Right cardiac atrium (tissue), 5 donors: ENCODE results near the gene NT5C1B. TPM values are rescaled to one million over a fixed set of nuclear protein-coding genes. Genes with fewer than 3 reads are reported as not detected.

ENCODE experiments used
- ATAC-seq, 2 donors: fragments of 200-7000 bp; cut with Tn5 transposase; one replicate each; pipeline versions ENCODE4 v1.8.0 to v1.9.1; 2020; ENCODE audit warnings: moderate library complexity in 2 of 2, mild to moderate bottlenecking in 1 of 2
- DNase-seq, 3 donors: peaks; one replicate each; pipeline ENCODE4 v3.0.0-alpha.2; 2020
- H3K27ac ChIP-seq: one replicate; pipeline ENCODE4 v1.5.1; 2013; ENCODE audit warnings: mild to moderate bottlenecking, low read length, control low read depth, moderate library complexity
- H3K27me3 ChIP-seq: one replicate; pipeline ENCODE4 v1.6.1; 2013; ENCODE audit not compliant: control insufficient read depth, insufficient read depth
- H3K4me1 ChIP-seq: one replicate; pipeline ENCODE4 v1.6.1; 2013; ENCODE audit warnings: low read length; ENCODE audit not compliant: control insufficient read depth, insufficient read depth
- H3K4me3 ChIP-seq: one replicate; pipeline ENCODE4 v1.5.1; 2013; ENCODE audit warnings: low read length, control low read depth
- H3K9me3 ChIP-seq: one replicate; pipeline ENCODE4 v1.6.1; 2013; ENCODE audit warnings: low read length; ENCODE audit not compliant: control insufficient read depth
- WGBS: extraction: QIAGEN DNeasy Blood & Tissue Kit; methylation state at CpG from one replicate; pipeline ENCODE4 v1.1.7; 2013; 5-methylcytosine and 5-hydroxymethylcytosine counted together
- intact Hi-C, 4 donors: fragments of 100-400 bp; cut with DNase I; formaldehyde crosslinking; loops; one replicate each; pipeline versions ENCODE4 v1.11.0 to v1.14.0; 2022 to 2023
- polyA plus RNA-seq: library from polyadenylated mRNA; stranded (reverse); fragments of 200-250 nt; gene quantifications from one replicate; pipeline ENCODE4 v1.2.3, GENCODE V29; 2013
- total RNA-seq, 4 donors: library from RNA; stranded (reverse); fragmentation: NEBNext Ultra II Directional; extraction: Animal tissue kit (Norgen Biotek cat#: 25700); gene quantifications; one replicate each; pipeline ENCODE4 v1.2.1, GENCODE V29; 2021
- donor health status: healthy with polysubstance abuse.
- donor health status: DM: no; HTN: yes; CAD: no.
- donor health status: DM: no; HTN: no; CAD: no.
- donor health status: DM: no; HTN: yes; CAD: no; lungs with severe emphysema.
- donor health status: DM: yes; HTN: yes; CAD: no.

NT5C1B gene
- total and polyA plus RNA-seq, 5 donors = not detected

DNA sequence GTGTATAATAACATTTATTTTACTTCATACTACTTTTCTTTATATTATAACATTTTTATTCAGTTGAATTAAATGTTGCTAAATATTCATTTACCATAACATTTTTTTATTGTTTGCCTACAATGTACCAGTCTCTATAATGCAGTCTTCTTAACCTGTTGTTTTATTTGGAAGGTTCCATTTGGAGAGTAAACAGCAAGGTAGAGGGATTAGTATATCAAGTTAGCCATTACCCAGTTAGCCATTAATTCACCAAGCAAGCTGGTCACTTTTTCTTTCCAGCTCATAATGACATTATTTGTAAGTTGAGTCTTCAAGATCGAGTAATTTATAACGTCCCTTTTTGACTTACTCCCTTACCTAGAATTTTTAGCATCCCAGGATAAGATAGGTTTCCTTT, 29.7 kb upstream of the NT5C1B start:
- 89% methylated on average over 2 of the region's 2 CpGs for WGBS
- no peak for ATAC-seq
- no peaks in the 10 kb centered on the region for H3K27me3 ChIP-seq
- DNase-seq = no peak
- H3K4me3 ChIP-seq = no peak overlapping the region
- H3K27ac ChIP-seq = no peak overlapping the region
- H3K9me3 ChIP-seq = no peaks in the 10 kb centered on the region
- H3K4me1 ChIP-seq = no peaks in the 10 kb centered on the region
- intact Hi-C loops = no loop called here

GRCh38 chr2:18614041-18614440, 24.7 kb upstream of the NT5C1B start:
- intact Hi-C loops = no loop called here
- H3K9me3 ChIP-seq = no peaks in the 10 kb centered on the region
- H3K27me3 ChIP-seq = no peaks in the 10 kb centered on the region
- ATAC-seq (no peak), DNase-seq (no peak)
- peaks cover 1% of the 10 kb centered on the region for H3K4me1 ChIP-seq
- H3K27ac ChIP-seq = no peak overlapping the region
- H3K4me3 ChIP-seq = no peak overlapping the region

DNA sequence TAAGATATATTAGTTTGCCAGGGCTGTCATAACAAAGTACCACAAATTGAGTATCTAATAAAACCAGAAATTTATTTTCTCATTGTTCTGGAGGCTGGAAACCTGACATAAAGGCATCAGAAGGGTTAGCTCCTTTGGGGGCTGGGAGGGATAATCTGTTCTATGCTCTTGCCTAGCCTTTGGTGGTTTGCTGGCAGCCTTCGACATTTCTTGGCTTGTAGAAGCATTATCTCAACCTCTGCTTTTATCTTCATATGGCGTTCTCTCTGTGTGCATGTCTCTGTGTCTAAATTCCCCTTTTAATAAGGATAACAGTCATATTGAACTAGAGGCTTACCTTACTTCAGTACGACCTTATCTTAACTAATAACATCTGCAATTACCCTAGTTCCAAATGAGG, 22.8 kb upstream of the NT5C1B start:
- Histone ChIP-seq H3K27ac (no peak overlapping the region), H3K4me1 (peaks cover 1% of the 10 kb centered on the region), H3K27me3 (no peaks in the 10 kb centered on the region), H3K4me3 (no peak overlapping the region), H3K9me3 (no peaks in the 10 kb centered on the region)
- intact Hi-C loops = no loop called here
- WGBS = 38% methylated on average over 3 of the region's 3 CpGs
- ATAC-seq (peak in 1 of 2 donors; percentile 31), DNase-seq (peak in 1 of 3 donors; percentile 38)

GRCh38 chr2:18611604-18612003, 22.2 kb upstream of the NT5C1B start:
- no peak for DNase-seq
- Histone ChIP-seq H3K27me3 (no peaks in the 10 kb centered on the region), H3K9me3 (no peaks in the 10 kb centered on the region), H3K4me3 (no peak overlapping the region), H3K4me1 (peaks cover 1% of the 10 kb centered on the region), H3K27ac (no peak overlapping the region)
- ATAC-seq = no peak
- 98% methylated on average over 1 of the region's 1 CpG for WGBS
- intact Hi-C loops = no loop called here

- WGBS = 97% methylated on average over 5 of the region's 5 CpGs
- Histone ChIP-seq H3K4me3 (no peak overlapping the region), H3K27me3 (no peaks in the 10 kb centered on the region), H3K4me1 (peaks cover 1% of the 10 kb centered on the region), H3K27ac (no peak overlapping the region), H3K9me3 (no peaks in the 10 kb centered on the region)
- no peak for DNase-seq
- no peak for ATAC-seq
- intact Hi-C loops = no loop called here
These were observed 21.8 kb upstream of the NT5C1B start for GRCh38 chr2:18611184-18611583.

GRCh38 chr2:18610651-18611050, 21.3 kb upstream of the NT5C1B start:
- WGBS = 87% methylated on average over 1 of the region's 1 CpG
- intact Hi-C loops = no loop called here
- Histone ChIP-seq H3K4me1 (peaks cover 1% of the 10 kb centered on the region), H3K27me3 (no peaks in the 10 kb centered on the region), H3K9me3 (no peaks in the 10 kb centered on the region), H3K27ac (no peak overlapping the region), H3K4me3 (no peak overlapping the region)
- no peak for ATAC-seq
- DNase-seq = no peak

- DNase-seq (no peak), ATAC-seq (peak in 1 of 2 donors; percentile 55)
- no peak overlapping the region for H3K4me3 ChIP-seq
- intact Hi-C loops = no loop called here
- H3K9me3 ChIP-seq = no peaks in the 10 kb centered on the region
- H3K27ac ChIP-seq = no peak overlapping the region
- WGBS = 48% methylated on average over 1 of the region's 1 CpG
- H3K27me3 ChIP-seq = no peaks in the 10 kb centered on the region
- peaks cover 1% of the 10 kb centered on the region for H3K4me1 ChIP-seq
These were observed 20.7 kb upstream of the NT5C1B start for GRCh38 chr2:18610090-18610489.

GRCh38 chr2:18605115-18605514, 15.7 kb upstream of the NT5C1B start:
- H3K27me3 ChIP-seq = no peaks in the 10 kb centered on the region
- intact Hi-C loops = no loop called here
- no peak overlapping the region for H3K4me3 ChIP-seq
- no peak overlapping the region for H3K27ac ChIP-seq
- no peak for DNase-seq
- H3K9me3 ChIP-seq = no peaks in the 10 kb centered on the region
- H3K4me1 ChIP-seq = peaks cover 2% of the 10 kb centered on the region
- no peak for ATAC-seq

GRCh38 chr2:18604531-18604885, 15.1 kb upstream of the NT5C1B start:
- 61% methylated on average over 2 of the region's 2 CpGs for WGBS
- intact Hi-C loops = no loop called here
- Histone ChIP-seq H3K4me1 (peaks cover 2% of the 10 kb centered on the region), H3K27ac (no peak overlapping the region), H3K4me3 (no peak overlapping the region), H3K27me3 (no peaks in the 10 kb centered on the region), H3K9me3 (no peaks in the 10 kb centered on the region)
- no peak for ATAC-seq
- DNase-seq = no peak

GRCh38 chr2:18603854-18604530, 14.6 kb upstream of the NT5C1B start:
- intact Hi-C loops = no loop called here
- Histone ChIP-seq H3K27ac (no peak overlapping the region), H3K4me1 (peaks cover 2% of the 10 kb centered on the region), H3K4me3 (no peak overlapping the region), H3K9me3 (no peaks in the 10 kb centered on the region), H3K27me3 (no peaks in the 10 kb centered on the region)
- DNase-seq (no peak), ATAC-seq (no peak)
- 75% methylated on average over 3 of the region's 3 CpGs for WGBS

DNA sequence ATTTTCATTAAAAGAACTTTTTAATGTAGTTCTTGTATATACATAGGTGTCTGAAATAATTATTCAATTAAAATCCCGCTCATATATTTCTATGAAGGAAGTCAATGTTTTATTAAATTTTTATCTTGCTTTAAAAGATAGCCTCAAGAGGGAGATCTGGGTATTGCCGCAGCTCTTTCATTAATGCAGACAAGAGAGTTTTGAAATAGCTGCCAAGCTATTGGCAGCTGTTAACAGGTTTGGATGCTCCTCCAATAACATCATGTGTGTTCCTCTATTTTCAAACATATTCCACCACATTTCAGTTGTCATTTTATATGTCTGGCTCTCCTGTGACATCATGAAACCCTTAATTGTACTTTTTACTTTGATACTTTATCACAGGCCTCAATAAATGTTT, 12.9 kb upstream of the NT5C1B start:
- H3K27me3 ChIP-seq = no peaks in the 10 kb centered on the region
- DNase-seq (no peak), ATAC-seq (no peak)
- intact Hi-C loops = no loop called here
- peaks cover 3% of the 10 kb centered on the region for H3K4me1 ChIP-seq
- WGBS = 76% methylated on average over 2 of the region's 2 CpGs
- no peaks in the 10 kb centered on the region for H3K9me3 ChIP-seq
- H3K27ac ChIP-seq = no peak overlapping the region
- H3K4me3 ChIP-seq = no peak overlapping the region

- Histone ChIP-seq H3K9me3 (no peaks in the 10 kb centered on the region), H3K27me3 (no peaks in the 10 kb centered on the region), H3K4me1 (peaks cover 6% of the 10 kb centered on the region), H3K27ac (no peak overlapping the region), H3K4me3 (no peak overlapping the region)
- intact Hi-C loops = no loop called here
- no peak for ATAC-seq
- no peak for DNase-seq
- WGBS = 67% methylated on average over 2 of the region's 2 CpGs
These were observed 10.9 kb upstream of the NT5C1B start for GRCh38 chr2:18600255-18600613.
